GM10266 (cell line): Measurements from ENCODE around the gene SIX3.

ENCODE experiments used
- DNase-seq: peaks from one replicate; pipeline ENCODE4 v3.0.0; 2012; ENCODE audit errors: extremely low spot score
- TF ChIP-seq, protein P1 (sequence below): IDR thresholded peaks from 2 replicates; pipeline ENCODE4 v1.5.1; 2012; ENCODE audit warnings: mild to moderate bottlenecking, low read depth; ENCODE audit not compliant: control insufficient read depth, insufficient read depth; ENCODE audit errors: missing control alignments

The SIX3 gene

DNA sequence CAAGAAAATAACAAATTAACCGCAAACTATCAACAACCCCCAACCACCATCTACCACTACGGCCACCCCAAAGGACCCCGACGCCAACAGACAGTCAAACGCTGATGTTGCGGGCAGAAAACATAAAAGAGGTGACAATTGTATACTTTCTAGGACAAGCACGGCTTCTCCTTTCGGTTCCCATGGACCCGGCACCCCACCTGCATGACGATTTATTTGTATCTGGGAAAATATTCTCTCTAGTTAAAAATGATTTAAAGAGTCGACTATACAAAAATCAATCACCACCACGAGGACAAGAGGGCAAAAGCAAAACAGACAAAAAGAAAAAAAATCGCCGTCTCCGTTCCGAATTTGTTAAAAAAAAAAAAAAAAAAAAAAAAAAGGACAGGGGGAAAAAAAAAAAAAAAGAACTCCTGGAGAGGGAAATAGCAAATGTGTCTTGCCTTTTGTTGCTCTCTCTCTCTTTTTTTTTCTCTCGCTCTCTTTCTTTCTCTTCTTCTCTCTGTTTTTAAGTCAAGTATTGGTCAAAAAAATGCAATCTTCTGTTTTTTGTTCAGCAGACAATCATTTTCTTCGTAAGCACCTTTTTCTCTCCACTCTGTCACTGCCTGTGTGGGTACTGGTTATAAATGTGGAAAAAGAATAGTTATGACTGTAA lies 3.6 kb downstream of the SIX3 start:
- no peak for DNase-seq
- TF ChIP-seq, protein P1, sequence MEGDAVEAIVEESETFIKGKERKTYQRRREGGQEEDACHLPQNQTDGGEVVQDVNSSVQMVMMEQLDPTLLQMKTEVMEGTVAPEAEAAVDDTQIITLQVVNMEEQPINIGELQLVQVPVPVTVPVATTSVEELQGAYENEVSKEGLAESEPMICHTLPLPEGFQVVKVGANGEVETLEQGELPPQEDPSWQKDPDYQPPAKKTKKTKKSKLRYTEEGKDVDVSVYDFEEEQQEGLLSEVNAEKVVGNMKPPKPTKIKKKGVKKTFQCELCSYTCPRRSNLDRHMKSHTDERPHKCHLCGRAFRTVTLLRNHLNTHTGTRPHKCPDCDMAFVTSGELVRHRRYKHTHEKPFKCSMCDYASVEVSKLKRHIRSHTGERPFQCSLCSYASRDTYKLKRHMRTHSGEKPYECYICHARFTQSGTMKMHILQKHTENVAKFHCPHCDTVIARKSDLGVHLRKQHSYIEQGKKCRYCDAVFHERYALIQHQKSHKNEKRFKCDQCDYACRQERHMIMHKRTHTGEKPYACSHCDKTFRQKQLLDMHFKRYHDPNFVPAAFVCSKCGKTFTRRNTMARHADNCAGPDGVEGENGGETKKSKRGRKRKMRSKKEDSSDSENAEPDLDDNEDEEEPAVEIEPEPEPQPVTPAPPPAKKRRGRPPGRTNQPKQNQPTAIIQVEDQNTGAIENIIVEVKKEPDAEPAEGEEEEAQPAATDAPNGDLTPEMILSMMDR = no peak

DNA sequence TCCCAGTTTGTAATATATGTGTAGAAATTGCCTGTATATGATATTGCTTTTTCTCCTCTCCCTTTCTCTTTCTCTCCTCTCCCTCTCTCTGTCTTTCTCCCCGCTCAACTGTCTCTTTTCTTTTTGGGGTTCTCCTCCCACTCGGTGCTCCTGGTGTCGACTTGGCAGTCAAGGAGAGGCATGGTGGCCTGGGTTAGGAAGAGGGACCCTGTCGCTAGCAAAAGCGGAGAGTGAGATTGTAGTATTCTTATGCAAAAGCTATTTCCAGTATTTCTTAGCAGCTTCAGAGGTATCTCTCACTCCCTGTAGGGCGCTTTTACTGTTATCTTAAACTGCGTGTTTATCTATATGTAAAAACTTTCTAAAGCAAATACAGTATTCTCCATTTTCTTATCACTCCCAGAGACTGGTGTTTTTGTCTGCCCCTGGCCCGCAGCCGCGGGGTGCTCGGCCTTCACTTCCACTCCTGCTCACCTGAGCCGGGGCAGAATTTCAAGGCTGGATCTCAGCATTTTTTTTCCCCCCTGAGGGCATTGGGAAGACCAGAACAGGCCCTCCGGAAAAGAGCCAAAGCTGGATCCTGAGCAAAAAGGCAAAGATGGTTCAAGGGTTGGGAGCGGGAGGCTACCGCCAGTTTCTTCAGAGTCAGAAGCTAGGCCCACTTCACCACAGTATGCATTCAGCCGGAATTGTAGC lies 4.3 kb downstream of the SIX3 start:
- DNase-seq = no peak
- TF ChIP-seq, protein P1 = no peak

- DNase-seq = no peak
- TF ChIP-seq, protein P1 = no peak
These were observed 5.0 kb downstream of the SIX3 start for GRCh38 chr2:44946372-44947027.

DNA sequence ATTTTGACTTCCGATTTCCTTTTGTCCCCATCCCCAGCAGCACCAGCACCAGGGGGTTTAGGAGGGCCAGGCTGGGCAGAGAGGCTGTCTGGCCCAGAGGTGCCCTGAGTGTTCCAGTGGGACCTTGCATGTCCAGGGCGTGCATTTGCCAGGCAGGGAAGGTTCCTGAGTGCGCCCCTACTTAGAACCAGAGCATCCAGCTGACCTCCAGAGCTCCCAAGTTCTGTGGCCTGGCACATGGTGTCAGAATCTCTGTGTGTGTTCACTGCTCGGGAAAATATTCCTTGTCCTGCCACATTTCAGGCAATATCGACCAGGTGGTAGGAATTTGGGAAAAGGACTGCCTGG lies 5.5 kb downstream of the SIX3 start:
- DNase-seq = no peak
- TF ChIP-seq, protein P1 = no peak

- TF ChIP-seq, protein P1 = no peak
- no peak for DNase-seq
These were observed 7.2 kb downstream of the SIX3 start for GRCh38 chr2:44948565-44949328.

- no peak for DNase-seq
- TF ChIP-seq, protein P1 = no peak
These were observed 8.0 kb downstream of the SIX3 start for GRCh38 chr2:44949329-44950151.
